Gastrocnemius medialis (tissue), 4 donors: ENCODE results near the gene RNF6.

Experiments used
- POLR2A ChIP-seq, 2 donors: fragments of 450-650 bp; IDR thresholded peaks; one replicate each; pipeline ENCODE4 v1.6.1; 2017; ENCODE audit warnings: antibody characterized with exemption in 2 of 2, mild to moderate bottlenecking in 2 of 2, moderate library complexity in 2 of 2
- TF ChIP-seq, protein P1 (sequence below), 5 experiments: fragments of 450-650 bp in 3 of 5; fragments of 200-600 bp in 2 of 5; sonication (generic) in 2 of 5; IDR thresholded peaks in 4 of 5; conservative IDR thresholded peaks in 1 of 5; 1 replicate in 4 of 5; 2 replicates in 1 of 5; pipeline ENCODE4 v1.5.1; 2016 to 2019; ENCODE audit warnings: antibody characterized with exemption in 5 of 5, mild to moderate bottlenecking in 3 of 5, moderate library complexity in 3 of 5

DNA sequence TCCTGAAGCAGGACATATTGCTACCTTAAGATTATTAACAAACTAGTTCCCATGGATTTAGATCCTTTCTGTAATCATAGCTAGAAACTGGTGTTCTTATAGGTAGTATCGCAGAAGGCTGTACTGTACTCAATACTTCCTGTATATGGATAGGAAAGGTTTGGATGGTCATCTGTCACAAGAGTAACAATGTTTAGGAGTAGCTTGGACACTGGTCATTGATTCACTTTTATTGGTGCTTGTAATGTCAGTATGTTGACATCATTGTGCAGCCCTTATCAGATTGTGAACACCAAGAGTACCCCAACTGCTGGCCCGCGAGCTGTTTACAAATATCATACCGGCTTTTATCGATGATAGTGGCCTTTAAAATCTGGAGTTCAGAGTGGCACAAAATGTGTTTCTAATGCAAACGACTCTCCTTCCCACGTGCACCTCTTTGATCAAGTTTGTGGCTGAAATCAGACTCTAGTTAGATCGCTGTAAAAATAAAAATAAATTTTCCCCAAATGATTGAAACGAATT lies 31.2 kb upstream of the RNF6 start:
- TF ChIP-seq, protein P1, sequence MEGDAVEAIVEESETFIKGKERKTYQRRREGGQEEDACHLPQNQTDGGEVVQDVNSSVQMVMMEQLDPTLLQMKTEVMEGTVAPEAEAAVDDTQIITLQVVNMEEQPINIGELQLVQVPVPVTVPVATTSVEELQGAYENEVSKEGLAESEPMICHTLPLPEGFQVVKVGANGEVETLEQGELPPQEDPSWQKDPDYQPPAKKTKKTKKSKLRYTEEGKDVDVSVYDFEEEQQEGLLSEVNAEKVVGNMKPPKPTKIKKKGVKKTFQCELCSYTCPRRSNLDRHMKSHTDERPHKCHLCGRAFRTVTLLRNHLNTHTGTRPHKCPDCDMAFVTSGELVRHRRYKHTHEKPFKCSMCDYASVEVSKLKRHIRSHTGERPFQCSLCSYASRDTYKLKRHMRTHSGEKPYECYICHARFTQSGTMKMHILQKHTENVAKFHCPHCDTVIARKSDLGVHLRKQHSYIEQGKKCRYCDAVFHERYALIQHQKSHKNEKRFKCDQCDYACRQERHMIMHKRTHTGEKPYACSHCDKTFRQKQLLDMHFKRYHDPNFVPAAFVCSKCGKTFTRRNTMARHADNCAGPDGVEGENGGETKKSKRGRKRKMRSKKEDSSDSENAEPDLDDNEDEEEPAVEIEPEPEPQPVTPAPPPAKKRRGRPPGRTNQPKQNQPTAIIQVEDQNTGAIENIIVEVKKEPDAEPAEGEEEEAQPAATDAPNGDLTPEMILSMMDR (IDR thresholded peaks at IDR 0.05 in 4 of 5, conservative IDR thresholded peaks at IDR 0.05 in 1 of 5), result no peak
- no peak for TF ChIP-seq POLR2A (IDR thresholded peaks at IDR 0.05)
